Femur (tissue), 1 donor: ENCODE data around the gene NOL4L.
A peak's percentile ranks its signal among the peaks of the same experiment; 100 is the strongest.

Source experiments
- DNase-seq: peaks from one replicate; pipeline ENCODE4 v3.0.0-alpha.2; 2017

Gene NOL4L

DNA sequence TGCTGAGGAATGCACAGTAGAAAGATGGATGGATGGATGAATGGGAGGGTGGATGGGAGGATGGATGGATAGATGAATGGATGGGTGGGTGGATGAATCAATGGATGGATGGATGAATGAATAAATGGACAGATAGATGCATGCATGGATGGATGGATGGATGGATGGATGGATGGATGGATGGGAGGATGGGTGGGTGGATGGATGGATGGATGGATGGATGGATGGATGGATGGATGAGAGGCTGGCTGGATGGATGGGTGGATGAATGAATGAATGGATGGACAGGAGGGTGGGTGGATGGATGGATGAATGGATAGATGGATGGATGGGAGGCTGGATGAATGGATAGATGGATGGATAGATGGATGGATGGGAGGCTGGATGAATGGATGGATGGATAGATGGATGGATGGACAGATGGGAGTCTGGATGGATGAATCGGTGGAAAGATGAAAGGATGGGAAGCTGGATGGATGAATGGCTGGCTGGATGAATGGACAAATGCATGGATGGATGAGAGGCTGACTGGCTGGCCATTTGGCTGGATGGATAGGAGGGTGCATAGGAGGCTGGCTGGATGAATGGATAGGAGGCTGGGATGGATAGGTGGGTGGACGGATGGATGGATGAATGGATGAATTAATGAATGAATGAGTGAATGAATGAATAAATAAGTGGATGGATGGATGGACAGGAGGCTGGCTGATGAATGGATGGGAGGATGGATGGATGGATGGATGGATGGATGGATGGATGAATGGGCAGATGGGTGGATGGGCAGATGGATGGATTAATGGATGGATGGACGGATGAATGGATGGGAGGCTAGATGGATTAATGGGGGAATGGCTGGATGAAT lies 28.3 kb upstream of the NOL4L start:
- DNase-seq = no peak

DNA sequence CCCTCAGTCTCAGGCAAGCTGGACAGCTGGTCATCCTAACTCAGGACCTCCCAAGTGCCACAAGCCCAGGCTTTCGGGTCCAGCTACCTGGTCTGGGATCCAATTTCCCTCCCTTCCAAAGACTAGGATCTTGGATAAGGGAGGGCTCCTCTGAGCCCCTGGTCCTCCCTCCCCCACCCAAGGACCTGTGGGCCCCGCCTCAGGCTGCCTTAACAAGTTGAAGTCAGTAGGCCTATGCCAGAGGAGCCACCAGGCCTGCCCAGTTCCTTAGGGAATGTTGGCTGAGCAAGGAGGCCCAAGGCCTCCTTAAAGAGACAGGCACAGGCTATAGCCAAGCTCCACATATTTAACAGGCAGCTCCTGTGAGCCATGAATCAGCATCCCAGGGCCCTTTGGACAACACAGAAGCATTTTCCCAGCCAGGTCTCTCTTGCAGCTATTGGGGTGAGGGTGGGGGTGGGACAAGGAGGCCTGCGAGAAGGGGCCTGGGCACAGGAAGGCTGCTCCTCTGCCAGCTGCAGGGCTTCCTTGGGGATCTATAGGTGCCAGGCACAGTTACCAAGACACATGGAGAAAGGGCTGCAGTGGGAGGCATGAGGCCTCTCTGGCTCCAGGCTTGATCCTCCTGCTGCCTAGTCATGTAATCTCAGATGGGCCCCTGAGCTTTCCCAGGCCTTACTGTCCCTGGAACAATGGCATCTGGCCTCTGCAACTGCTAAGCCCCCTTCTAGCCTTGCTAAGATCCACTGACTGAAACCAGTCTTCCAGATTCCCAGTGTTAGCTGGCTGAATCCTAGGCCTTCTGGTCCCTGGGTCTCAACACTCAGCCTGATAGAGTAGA lies 27.4 kb upstream of the NOL4L start:
- DNase-seq = no peak

DNA sequence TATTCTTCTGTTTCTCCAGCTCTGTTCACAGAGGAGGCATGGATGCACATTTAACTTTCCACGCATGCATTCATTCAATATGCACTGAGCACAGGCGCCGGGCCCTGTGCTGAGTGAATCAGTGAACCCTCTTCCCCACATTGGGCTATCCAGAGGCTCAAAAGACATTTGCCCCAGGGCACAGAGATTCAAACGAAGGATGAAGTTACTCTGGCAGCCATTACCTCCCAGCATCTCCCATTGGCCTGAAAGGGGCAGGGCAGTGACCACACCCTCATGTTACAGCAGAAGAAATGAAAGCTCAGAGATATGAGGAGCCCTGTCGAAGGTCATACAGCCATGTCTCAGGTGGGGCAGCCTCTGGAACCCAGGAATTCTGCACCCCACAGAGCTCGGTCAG lies 26.7 kb upstream of the NOL4L start:
- DNase-seq = no peak

DNA sequence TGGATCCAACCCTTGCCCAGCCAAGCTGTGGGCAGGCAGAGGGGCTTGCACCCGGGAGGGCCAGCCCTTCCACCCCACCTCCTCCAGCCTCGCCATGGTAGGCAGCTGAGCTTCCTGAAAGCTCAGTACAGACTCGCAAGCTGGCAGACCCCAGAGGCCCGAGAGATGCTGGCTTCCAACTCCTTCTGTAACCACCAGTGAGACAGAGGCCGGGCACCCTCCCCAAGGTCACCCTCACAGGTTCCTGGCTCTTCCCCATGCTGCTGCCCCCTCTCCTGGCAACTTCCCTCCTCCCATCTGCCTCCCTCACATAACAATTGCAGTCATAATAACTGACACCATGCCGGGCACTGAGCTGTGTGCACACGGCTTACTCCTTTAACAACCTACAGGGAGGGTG lies 26.2 kb upstream of the NOL4L start:
- DNase-seq = no peak

DNA sequence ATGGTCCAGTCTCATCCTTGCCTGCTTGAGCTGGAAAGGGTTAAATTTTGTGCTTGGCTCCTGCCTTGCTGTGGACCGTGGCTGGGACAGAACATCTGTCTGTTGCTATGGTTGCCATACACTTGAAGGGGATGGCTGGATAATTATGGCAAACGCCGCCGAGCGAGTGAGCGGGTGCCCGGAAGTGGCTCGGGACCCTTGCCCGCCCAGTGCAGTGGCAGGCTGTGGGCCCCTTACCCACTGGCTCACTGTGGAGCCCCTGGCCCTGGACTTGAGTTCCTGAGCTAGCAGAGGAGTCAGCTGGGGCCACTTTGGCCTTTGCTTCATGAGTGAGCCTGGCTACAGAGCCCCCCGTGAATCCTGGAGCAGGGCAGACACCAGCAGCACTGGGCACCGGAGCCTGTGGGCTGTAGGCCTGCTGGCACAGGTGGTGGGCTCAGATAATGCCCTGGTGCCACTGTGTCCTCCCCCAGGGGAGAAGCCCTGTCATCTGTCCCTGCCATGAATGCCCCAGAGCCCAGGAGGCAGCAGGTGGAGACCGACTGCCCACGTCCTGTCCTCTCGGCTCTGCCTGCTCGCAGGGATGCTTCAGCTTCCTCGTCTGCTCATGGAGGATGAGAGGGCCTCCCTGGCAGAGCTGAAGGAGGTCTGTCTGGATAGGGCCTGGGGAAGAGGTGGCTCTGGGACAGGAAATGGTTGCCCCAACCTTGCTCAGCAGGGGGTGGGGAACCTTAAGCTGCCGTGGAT lies 25.5 kb upstream of the NOL4L start:
- DNase-seq = peak; percentile 44

DNA sequence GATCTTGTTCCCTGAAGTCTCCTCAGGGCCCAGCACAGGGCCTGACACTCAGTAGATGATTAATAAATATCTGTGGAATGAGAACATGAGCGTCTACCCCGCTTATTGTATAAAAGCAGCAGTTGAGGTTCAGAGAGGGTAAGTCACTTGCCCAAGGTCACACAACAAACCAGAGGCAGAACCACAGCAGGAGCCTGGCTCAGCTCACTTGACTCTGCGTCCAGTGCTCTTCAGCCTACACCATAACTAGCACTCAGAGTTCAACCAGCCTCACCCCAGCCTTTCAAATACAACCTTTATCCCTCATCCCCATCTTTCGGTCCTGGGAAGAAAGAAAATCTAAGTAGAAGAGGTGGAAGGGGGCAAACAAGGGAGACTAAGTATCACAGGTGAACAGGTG lies 24.9 kb upstream of the NOL4L start:
- no peak for DNase-seq

DNA sequence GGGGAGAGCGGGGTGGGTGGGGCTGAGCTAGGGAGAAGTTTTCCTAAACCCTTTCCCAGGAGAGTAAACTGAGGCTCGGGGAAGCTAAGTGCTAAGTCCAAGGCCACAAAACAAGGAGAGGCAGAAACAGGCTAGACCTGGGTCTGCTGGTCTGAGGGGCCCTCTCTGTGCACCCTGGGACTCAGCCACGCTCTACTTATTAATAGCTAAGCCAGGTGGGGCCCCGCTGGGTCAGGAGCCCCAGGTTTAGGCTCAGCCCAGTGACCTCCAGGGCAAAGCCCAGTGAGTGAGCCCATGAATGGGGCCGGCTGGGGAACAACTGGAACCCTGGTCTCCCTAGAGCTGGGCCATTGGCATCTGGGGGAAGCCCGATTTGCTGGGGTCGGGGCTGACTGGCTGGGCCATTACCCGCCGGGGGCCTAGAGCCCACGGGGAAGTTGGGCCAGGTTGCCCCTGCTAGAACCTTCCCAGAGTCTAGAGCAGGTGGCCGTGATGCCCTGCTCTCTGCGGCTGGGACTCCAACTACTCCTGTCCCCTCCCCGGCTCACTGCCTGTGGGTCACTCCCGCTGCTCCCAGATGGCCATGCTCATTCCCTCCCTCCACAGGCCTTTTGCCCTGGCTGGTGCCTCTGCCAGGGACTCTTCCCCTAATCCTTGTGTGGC lies 24.1 kb upstream of the NOL4L start:
- no peak for DNase-seq

DNA sequence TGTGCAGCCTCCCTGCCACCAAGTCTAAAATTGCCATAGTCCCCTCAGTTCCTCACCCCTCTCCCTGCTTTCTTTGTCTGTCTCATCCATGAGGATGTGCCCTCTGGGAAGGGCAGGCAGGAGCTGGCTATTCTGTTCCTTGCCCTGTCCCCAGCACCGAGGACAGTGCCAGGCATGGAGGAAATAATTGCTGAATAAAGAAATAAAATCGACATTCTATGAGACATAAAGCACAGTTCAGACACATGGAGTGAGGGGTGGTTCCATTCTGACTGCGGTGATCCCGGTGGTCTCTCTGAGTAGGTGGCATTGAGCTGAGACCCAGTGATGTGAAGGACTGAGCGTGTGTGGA lies 23.5 kb upstream of the NOL4L start:
- DNase-seq = no peak

DNA sequence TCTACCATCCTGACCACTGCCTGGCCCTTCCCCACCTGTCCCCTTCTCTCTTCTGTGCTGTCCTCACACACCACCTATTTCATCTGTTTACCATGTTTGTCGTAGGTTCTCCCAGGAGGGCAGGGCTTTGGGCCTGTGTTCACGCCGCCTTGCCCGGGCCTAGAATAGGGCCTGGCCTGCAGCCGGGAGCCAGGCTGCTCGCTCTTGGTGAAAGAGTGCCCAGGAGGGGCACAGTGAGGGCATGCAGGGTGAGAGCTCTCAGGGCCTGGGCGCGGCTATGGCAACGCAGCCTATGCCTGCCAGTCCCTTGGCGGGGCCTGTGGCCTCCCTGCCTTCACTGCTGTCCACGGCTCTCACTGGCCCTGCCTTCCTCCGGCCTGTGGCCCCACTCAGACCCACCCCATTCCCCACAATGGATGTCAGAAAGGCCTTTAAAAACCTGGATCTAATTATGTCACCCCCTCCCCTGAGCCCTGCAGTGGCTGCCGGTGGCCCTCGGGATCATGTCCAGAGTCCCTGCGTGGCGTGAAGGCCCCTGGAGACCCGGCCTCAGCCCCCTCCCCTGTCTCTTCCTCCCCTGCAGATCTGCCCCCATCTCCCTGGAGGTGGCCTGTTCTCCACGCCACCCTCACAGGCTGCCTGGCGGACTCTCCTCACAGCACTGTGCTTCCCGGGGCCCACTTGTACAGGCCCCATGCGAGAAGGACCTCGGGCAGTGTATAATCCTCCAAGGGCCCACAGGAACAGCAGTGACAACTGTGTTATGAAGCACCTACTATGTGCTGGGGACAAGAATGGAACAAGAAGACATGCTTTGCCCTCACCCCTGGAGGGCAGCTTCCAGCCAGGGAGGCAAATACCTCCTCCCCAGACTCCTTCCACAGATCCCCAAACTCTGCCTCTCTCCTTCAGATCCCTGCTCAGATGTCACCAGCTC lies 22.9 kb upstream of the NOL4L start:
- DNase-seq = no peak

DNA sequence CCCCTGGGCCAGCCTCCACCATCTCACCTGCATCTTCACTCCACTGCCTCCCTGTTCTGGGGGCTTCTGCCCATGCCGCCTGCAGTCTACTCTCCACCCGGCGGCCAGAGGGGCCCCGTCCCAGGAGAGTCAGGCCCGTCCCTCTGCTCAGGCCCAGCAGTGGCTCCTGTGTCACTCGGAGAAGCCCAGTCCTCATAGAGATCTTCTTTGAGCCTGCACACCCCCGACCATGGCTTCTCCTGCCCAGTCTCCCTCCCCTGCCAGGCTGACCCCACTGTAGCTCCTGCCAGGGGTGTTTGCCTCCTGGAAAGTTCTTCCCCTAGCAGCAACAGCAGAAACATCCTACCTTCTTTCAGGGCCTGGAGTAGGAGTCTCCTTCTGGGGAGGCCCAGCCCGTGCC lies 22.2 kb upstream of the NOL4L start:
- DNase-seq = no peak

DNA sequence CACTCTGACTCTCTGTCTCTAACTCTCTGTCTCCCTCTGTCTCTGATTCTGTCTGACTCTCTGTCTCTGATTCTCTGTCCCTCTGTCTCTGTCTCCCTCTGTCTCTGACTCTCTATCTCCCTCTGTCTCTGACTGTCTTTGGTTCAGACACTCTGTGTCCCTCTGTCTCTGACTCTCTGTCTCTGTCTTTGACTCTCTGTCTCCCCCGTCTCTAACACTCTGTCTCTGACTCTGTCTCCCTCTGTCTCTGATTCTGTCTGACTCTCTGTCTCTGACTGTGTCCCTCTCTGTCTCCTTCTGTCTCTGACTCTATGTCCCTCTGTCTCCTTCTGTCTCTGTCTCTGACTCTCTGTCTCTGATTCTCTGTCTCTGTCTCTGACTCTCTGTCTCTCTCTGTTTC lies 21.7 kb upstream of the NOL4L start:
- DNase-seq = no peak

DNA sequence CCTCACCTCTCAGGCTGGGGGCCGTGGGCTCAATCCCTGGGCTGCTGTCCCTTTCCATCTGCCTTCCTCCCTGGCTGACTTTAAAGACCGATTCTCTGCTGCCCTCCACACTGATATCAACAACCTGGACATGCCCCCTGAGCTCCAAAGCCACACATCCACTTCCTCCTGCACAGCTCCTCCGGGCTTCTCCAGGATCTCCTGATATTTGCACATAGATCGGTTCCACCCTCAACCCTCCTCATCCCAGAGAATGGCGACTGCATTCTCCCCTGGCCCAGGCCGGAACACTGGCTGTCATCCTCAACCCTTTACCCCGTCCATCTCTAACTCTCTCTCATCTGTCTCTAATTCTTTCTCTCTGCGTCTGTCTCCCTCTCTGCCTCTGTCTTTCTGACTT lies 21.0 kb upstream of the NOL4L start:
- DNase-seq = no peak

DNA sequence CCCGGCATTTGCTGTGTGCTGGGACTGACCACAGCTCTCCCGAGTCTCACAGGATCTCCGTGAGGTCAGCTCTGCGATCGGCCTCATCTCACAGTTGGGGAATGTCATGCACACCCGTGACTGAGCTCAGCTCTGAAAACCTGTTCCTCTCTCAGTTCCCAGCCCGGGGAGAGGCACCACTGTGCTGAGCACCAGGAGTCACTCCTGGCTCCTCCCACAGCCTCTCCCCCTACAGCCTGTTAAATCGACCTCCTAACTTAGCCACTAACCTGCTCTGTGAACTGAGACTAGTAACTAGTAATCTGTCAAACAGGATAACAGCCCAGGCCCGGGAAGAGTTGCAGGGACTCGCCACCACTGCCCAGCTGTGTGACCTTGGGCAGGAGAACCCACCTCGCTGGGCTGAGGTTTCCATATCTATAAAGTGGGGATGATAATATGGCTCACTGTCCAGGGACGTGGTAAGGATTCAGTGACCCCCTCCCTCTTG lies 20.1 kb upstream of the NOL4L start:
- DNase-seq = no peak

DNA sequence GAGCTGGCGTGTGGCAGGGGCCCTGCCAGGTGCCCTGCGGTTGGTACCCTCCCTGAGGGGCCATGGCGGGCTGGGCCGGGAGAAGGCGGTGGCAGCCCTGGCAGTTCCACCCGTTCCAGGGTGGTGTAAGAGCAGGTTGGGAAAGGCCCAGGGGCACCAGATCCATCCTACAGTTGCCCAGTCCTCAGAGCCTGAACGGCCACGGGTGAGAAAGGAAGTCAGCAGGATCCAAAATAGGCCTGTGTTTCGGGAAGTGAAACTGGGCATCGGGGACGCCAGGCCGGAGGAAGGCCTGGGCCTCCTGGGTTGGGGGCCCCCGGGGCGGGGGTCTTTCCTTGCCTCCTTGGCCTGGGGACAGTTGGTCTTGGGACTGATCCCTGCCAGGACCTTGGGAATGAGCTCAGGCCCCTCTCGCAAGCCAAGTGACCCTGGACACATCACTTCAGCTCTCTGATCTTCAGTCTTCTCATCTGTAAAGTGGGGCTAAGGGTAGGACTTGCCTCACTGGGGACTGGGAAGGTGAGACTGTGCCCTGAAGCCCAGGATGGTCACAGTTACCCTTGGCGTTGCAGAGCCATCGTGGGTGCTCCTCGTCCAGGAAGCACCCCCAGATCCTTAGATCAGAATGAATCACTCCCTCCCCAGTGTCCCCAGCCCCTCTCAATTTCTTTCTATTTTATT lies 18.1 kb upstream of the NOL4L start:
- no peak for DNase-seq

DNA sequence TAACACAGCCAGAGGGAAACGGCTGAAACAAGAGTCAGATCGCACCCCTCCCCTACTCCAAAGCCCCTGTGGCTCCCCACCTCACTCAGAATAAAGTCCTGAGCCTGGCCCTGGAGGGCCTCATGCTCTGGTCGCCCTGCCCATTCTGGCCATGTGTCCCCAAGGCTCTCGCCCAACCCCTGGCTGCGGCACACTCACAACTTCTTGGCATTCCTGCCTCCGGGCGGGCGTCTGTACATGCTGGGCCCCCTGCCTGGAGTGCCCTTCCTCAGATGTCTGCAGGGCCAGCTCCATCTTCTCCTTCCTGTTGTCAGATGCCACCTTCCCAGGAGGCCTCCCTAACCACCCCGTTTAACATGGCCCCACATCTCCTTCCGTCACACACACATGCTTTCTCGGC lies 17.1 kb upstream of the NOL4L start:
- no peak for DNase-seq

DNA sequence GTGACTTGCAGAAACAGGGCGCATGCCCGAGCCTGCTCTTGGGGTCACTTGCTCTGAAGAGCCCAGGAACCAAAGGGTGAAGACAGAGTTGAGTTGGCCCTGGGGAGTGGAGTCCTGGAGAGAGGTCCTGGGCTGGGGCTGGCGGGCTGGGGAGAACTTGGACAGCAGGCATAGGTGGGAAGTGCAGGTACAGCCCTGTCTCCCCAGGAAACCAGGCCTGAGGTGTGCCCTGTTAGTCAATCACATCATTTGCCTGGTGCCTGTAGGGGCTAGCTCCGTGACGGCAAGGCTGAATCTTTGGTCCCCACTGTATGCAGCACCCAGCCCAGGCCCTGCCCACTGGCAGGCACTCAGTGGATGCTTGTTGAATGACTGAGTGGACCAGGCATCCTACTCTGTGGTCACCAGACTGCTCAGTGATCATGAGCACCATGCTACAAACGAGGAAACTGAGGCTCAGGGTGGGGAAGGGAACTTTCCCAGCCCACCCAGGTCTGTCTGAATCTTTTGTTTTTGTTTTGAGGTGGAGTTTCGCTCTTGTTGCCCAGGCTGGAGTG lies 15.6 kb upstream of the NOL4L start:
- no peak for DNase-seq

DNA sequence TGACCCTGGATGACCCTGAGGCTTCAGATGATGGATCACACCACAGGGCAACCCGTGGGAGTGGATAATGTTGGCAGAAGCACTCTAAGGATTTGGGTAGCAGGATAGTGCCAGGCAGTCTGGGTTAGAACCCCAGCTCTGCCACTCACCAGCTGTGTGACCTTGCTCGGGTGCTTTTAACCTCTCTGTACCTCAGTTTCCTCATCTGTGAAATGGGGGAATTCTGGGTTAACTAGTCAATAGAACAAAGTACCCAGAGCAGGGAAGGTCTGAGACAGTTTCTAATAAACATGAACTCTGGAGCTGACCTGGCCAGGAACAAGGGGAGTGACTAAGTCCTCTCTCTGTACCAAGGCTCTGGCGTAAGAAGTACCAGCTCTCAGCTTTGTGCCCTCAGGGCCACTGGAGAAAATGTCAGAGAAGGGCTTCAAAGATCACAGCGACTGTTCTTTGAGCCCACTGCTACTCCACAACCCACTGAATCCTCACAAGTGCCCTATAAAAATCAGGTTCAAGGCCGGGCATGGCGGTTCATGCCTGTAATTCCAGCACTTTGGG lies 14.7 kb upstream of the NOL4L start:
- no peak for DNase-seq

DNA sequence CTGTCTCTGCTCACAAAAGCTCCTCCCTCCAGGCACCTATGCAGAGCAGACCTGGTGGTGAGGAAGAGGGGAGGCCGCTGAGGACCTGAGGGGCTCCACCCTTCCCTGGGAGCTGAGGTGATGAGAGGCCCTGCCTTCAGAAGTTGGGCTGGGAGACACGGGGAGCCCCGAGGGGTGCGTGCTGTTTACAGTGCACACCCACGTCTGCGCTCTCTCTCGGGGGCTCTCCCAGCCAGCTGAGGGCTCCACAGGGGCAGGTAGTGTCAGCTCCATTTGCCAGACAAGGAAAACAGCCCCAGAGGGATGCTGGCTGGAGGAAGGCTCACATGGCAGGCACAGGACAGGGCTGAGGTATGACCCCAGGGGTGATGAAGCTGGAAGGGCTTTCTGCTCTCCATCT lies 13.5 kb upstream of the NOL4L start:
- no peak for DNase-seq

DNA sequence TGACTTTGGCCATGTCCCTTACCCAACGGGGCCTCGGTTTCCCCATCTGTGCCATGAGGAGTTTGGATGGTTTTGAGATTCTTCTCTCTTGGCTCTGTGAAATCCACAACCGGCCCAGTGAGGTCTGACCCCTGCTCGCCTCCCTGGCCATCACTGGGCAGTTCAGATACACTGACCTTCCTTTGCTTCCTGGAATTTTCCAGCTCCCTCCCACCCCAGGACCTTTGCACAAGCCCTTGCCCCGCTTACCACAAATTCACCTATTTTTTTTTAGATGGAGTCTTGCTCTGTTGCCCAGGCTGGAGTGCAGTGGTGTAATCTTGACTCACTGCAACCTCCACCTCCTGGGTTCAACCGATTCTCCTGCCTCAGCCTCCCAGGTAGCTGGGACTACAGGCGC lies 12.6 kb upstream of the NOL4L start:
- DNase-seq = no peak

DNA sequence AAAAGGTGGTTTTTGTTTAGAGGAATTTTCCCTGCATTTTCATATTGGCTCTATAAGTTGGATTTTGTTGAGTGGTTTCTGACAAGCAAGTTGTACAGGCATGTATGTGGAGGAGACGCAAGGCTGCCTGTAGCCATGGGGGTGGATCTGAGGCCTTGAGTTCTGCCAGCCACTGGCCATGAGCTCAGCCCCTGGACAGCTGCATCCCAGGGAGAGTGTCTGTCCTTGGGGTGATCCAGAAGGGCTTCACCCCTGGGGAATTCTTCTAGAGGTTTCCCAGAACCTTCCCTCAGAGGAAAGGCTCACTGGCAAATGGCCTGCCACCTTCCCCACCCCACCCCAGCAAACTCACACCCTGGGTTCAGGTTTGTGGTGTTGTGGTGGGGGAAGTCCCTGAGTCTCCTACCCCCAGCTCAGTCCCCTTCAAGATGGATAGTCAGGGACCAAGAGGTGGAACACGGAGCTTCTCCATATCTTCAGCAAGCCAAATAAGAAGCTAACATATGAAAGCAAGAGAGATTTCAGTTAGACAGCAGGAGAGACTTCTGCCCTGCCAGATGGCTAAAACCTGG lies 11.6 kb upstream of the NOL4L start:
- no peak for DNase-seq
